K562 (cell line): Measurements from ENCODE around the gene PRRT1. TPM values are rescaled to one million over a fixed set of nuclear protein-coding genes. Genes with fewer than 3 reads are reported as not detected.

Source experiments
- BACH1 ChIP-seq: fragments of 200-800 bp; sonication (Bioruptor generic); IDR thresholded peaks from 2 replicates; pipeline ENCODE4 v1.6.1; 2016; ENCODE audit warnings: missing genetic modification characterization, missing compliant biosample characterization
- BDP1 ChIP-seq: IDR thresholded peaks from 3 replicates; pipeline ENCODE4 v1.6.1; 2011; ENCODE audit not compliant: insufficient read length, insufficient read depth
- CREB1 ChIP-seq, 2 experiments: sonication (generic) in 1 of 2; formaldehyde crosslinking in 1 of 2; IDR thresholded peaks; 2 replicates each; pipeline versions ENCODE4 v1.6.1 to v1.8.0; 2012 to 2022; ENCODE audit warnings: inconsistent platforms in 1 of 2, mild to moderate bottlenecking in 1 of 2, missing genetic modification reagents in 1 of 2, moderate library complexity in 1 of 2
- ESRRA ChIP-seq: fragments of 450-650 bp; IDR thresholded peaks from 2 replicates; pipeline ENCODE4 v1.6.1; 2014; ENCODE audit warnings: low read depth, mild to moderate bottlenecking, moderate library complexity, borderline replicate concordance
- ETV6 ChIP-seq, 3 experiments: fragments of 150-350 bp in 1 of 3; sonication (generic) in 1 of 3; formaldehyde crosslinking in 1 of 3; IDR thresholded peaks; 2 replicates each; pipeline versions ENCODE4 v1.6.1 to v1.8.0; 2014 to 2022; ENCODE audit warnings: borderline replicate concordance in 2 of 3, low read depth in 2 of 3, antibody characterized with exemption in 1 of 3, low read length in 1 of 3, mild to moderate bottlenecking in 1 of 3, missing genetic modification reagents in 1 of 3
- FOXA3 ChIP-seq, 2 experiments: fragments of 450-650 bp in 1 of 2; sonication (generic) in 1 of 2; formaldehyde crosslinking; IDR thresholded peaks in 1 of 2; conservative IDR thresholded peaks in 1 of 2; 2 replicates each; pipeline versions ENCODE4 v1.4.0 to v1.8.0; 2020 to 2022; ENCODE audit warnings: mild to moderate bottlenecking in 2 of 2, missing genetic modification reagents in 1 of 2
- HIVEP1 ChIP-seq: fragments of 250-450 bp; sonication (Bioruptor Pico); IDR thresholded peaks from 2 replicates; pipeline ENCODE4 v1.4.0; 2020; ENCODE audit warnings: mild to moderate bottlenecking
- HLTF ChIP-seq: fragments of 450-650 bp; IDR thresholded peaks from 2 replicates; pipeline ENCODE4 v1.6.1; 2016
- MAZ ChIP-seq, 2 experiments: fragments of 450-650 bp in 1 of 2; sonication (generic) in 1 of 2; formaldehyde crosslinking; IDR thresholded peaks in 1 of 2; conservative IDR thresholded peaks in 1 of 2; 2 replicates each; pipeline versions ENCODE4 v1.4.0 to v1.5.0; 2020; ENCODE audit warnings: mild to moderate bottlenecking in 1 of 2, missing genetic modification reagents in 1 of 2
- MTA1 ChIP-seq: fragments of 450-650 bp; IDR thresholded peaks from 2 replicates; pipeline ENCODE4 v1.6.1; 2017; ENCODE audit warnings: borderline replicate concordance
- MYNN ChIP-seq, 2 experiments: sonication (generic); formaldehyde crosslinking in 1 of 2; IDR thresholded peaks; 2 replicates each; pipeline versions ENCODE4 v1.5.0 to v1.6.1; 2016 to 2020; ENCODE audit warnings: antibody characterized with exemption in 1 of 2, missing genetic modification reagents in 1 of 2
- NFE2 ChIP-seq: IDR thresholded peaks from 2 replicates; pipeline ENCODE4 v1.6.1; 2014; ENCODE audit warnings: antibody characterized with exemption, low read depth
- PHTF2 ChIP-seq: fragments of 250-450 bp; sonication (Bioruptor Pico); IDR thresholded peaks from 2 replicates; pipeline ENCODE4 v1.5.0; 2021; ENCODE audit warnings: mild to moderate bottlenecking
- PYGO2 ChIP-seq: fragments of 450-650 bp; IDR thresholded peaks from 2 replicates; pipeline ENCODE4 v1.6.1; 2016; ENCODE audit warnings: mild to moderate bottlenecking, missing genetic modification characterization, moderate library complexity, missing compliant biosample characterization
- RFX1 ChIP-seq: fragments of 450-650 bp; IDR thresholded peaks from 2 replicates; pipeline ENCODE4 v1.6.1; 2016; ENCODE audit warnings: mild to moderate bottlenecking, moderate library complexity
- SMAD3 ChIP-seq: fragments of 450-650 bp; formaldehyde crosslinking; conservative IDR thresholded peaks from 2 replicates; pipeline ENCODE4 v1.4.0; 2020; ENCODE audit warnings: mild to moderate bottlenecking
- SNRNP70 ChIP-seq: fragments of 200-400 bp; formaldehyde crosslinking; optimal IDR thresholded peaks from 2 replicates; pipeline ENCODE3; 2017; ENCODE audit warnings: low read depth, low read length
- TRIM24 ChIP-seq, 2 experiments: fragments of 450-650 bp; IDR thresholded peaks; 2 replicates each; pipeline ENCODE4 v1.6.1; 2016
- ZFP1 ChIP-seq: fragments of 450-650 bp; formaldehyde crosslinking; IDR thresholded peaks from 2 replicates; pipeline ENCODE4 v1.4.0; 2020; ENCODE audit warnings: mild to moderate bottlenecking, mixed read lengths
- ZNF347 ChIP-seq: fragments of 450-650 bp; formaldehyde crosslinking; IDR thresholded peaks from 2 replicates; pipeline ENCODE4 v1.4.0; 2020; ENCODE audit warnings: low read depth, mild to moderate bottlenecking, moderate library complexity
- ZNF785 ChIP-seq: fragments of 250-450 bp; sonication (Bioruptor Pico); IDR thresholded peaks from 2 replicates; pipeline ENCODE4 v1.4.0; 2020; ENCODE audit warnings: mild to moderate bottlenecking
- polyA plus RNA-seq, 8 experiments: library from polyadenylated mRNA; depleted of rRNA in 4 of 8; stranded (reverse) in 5 of 8; unstranded in 3 of 8; fragments of >200 nt; fragmentation: Nextera tagmentation in 2 of 8; fragmentation: Illumina TruSeq in 1 of 8; extraction: Ambion mirVana in 2 of 8; extraction: Trizol in 1 of 8; gene quantifications; 2 replicates each; pipeline versions ENCODE4 v1.2.1 to v1.2.3, GENCODE V29; 2011 to 2014; ENCODE audit warnings: inconsistent platforms in 1 of 8, missing spikeins in 1 of 8
- total RNA-seq, 7 experiments: library from RNA; depleted of rRNA in 6 of 7; stranded (reverse); fragments of >200 nt in 6 of 7; fragmentation: Illumina TruSeq in 2 of 7; extraction: Trizol in 2 of 7; gene quantifications; 2 replicates each; pipeline versions ENCODE4 v1.2.1 to v1.2.3, GENCODE V29; 2011 to 2021; ENCODE audit warnings: low replicate concordance in 1 of 7
- TF ChIP-seq, protein P1 (sequence below): sonication (generic); formaldehyde crosslinking; IDR thresholded peaks from 2 replicates; pipeline ENCODE4 v1.8.0; 2022; ENCODE audit warnings: mild to moderate bottlenecking, missing genetic modification reagents
- TF ChIP-seq, protein P2 (sequence below): sonication (generic); formaldehyde crosslinking; IDR thresholded peaks from 2 replicates; pipeline ENCODE4 v1.8.1; 2022; ENCODE audit warnings: missing genetic modification reagents
- TF ChIP-seq, protein P3 (sequence below): IDR thresholded peaks from 2 replicates; pipeline ENCODE4 v1.6.1; 2014; ENCODE audit warnings: antibody characterized with exemption
- TF ChIP-seq, protein P4 (sequence below): fragments of 250-450 bp; sonication (Bioruptor Pico); IDR thresholded peaks from 2 replicates; pipeline ENCODE4 v1.5.0; 2021

The PRRT1 gene
- total and polyA plus RNA-seq, 9 of the 15 experiments (the other 6 are each of a cell fraction or from before 2014, with no cell fraction given) = 0.14 to 3.5 (median 0.41) TPM

DNA sequence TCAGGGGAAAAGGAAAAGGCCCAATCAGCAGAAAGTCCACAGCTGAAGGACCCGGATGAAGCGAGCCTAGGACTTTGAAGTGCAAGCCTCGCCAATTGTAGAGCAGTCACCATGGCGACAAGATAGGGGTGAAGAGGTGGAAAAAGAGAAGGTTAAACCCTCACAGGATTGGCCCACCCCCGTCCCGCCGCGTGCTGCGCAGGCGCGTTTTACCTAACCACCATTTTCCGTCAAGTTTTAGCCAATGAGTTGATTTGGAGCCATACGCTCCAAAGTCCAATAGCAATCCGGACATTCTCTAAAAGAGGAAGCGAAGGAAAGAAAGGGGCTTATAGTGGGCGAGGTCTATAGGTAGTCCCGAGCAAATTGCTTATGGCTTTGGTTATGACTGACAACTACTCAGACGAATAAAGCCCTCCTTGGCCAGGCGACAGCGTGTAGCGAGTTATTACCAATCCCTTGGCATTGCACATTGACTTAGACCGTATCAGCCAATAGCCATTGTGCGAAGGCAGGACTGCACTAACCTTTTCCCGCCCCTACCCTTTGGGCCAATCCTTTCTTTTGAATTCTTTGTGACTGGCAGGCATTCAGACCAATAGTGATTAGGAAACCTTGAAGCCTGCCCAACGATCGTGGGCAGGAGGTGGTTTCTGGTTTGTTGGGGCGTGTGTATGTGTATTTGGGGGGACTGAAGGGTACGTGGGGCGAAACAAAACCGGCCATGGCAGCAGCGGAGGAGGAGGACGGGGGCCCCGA, 26.2 kb upstream of the PRRT1 start, which contains the start of gene RNF5 (continued):
- TF ChIP-seq, protein P1, sequence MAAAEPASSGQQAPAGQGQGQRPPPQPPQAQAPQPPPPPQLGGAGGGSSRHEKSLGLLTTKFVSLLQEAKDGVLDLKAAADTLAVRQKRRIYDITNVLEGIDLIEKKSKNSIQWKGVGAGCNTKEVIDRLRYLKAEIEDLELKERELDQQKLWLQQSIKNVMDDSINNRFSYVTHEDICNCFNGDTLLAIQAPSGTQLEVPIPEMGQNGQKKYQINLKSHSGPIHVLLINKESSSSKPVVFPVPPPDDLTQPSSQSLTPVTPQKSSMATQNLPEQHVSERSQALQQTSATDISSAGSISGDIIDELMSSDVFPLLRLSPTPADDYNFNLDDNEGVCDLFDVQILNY (CRISPR knock-in tag) = no peak
- TF ChIP-seq TRIM24 (IDR thresholded peaks at IDR 0.05) (no peak), ZFP1 (CRISPR knock-in tag) (no peak), HLTF (no peak), SMAD3 (CRISPR knock-in tag) (no peak), RFX1 (peak; percentile 99), SNRNP70 (no peak), MTA1 (no peak), ZNF785 (CRISPR knock-in tag) (no peak), BACH1 (tag) (no peak; the same call in 1 of the 2 replicates), HIVEP1 (CRISPR knock-in tag) (no peak), PYGO2 (tag) (no peak; the same call in 1 of the 2 replicates), PHTF2 (CRISPR knock-in tag) (no peak), MYNN (IDR thresholded peaks at IDR 0.05) (no peak; the same call in none of the 2 replicates), MYNN (CRISPR knock-in tag; IDR thresholded peaks at IDR 0.05) (no peak), MAZ (CRISPR knock-in tag; conservative IDR thresholded peaks at IDR 0.05 in 1 of 2, IDR thresholded peaks at IDR 0.05 in 1 of 2) (peak in 1 of 2 experiments; percentile 42; a peak in 2 of 4 replicates), ESRRA (peak; percentile 74; the same call in 1 of the 2 replicates), FOXA3 (CRISPR knock-in tag; conservative IDR thresholded peaks at IDR 0.05 in 1 of 2, IDR thresholded peaks at IDR 0.05 in 1 of 2) (no peak), NFE2 (no peak), ETV6 (IDR thresholded peaks at IDR 0.05; ENCODE audit: borderline replicate concordance in 1 of 2, low read depth in 2 of 2, low read length in 1 of 2) (no peak), ETV6 (CRISPR knock-in tag; IDR thresholded peaks at IDR 0.05; ENCODE audit: borderline replicate concordance) (no peak), ZNF347 (CRISPR knock-in tag) (no peak), CREB1 (IDR thresholded peaks at IDR 0.05) (peak; percentile 82), CREB1 (CRISPR knock-in tag; IDR thresholded peaks at IDR 0.05) (peak; percentile 49; the same call in 1 of the 2 replicates), BDP1 (no peak)
- TF ChIP-seq, protein P2, sequence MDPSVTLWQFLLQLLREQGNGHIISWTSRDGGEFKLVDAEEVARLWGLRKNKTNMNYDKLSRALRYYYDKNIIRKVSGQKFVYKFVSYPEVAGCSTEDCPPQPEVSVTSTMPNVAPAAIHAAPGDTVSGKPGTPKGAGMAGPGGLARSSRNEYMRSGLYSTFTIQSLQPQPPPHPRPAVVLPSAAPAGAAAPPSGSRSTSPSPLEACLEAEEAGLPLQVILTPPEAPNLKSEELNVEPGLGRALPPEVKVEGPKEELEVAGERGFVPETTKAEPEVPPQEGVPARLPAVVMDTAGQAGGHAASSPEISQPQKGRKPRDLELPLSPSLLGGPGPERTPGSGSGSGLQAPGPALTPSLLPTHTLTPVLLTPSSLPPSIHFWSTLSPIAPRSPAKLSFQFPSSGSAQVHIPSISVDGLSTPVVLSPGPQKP = no peak
- TF ChIP-seq, protein P3, sequence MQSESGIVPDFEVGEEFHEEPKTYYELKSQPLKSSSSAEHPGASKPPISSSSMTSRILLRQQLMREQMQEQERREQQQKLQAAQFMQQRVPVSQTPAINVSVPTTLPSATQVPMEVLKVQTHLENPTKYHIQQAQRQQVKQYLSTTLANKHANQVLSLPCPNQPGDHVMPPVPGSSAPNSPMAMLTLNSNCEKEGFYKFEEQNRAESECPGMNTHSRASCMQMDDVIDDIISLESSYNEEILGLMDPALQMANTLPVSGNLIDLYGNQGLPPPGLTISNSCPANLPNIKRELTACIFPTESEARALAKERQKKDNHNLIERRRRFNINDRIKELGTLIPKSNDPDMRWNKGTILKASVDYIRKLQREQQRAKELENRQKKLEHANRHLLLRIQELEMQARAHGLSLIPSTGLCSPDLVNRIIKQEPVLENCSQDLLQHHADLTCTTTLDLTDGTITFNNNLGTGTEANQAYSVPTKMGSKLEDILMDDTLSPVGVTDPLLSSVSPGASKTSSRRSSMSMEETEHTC = no peak
- TF ChIP-seq, protein P4, sequence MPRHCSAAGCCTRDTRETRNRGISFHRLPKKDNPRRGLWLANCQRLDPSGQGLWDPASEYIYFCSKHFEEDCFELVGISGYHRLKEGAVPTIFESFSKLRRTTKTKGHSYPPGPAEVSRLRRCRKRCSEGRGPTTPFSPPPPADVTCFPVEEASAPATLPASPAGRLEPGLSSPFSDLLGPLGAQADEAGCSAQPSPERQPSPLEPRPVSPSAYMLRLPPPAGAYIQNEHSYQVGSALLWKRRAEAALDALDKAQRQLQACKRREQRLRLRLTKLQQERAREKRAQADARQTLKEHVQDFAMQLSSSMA (CRISPR knock-in tag) = no peak
